HG02885 (cell line): Measurements from ENCODE around the gene ZNF536.
"Not testable (repeated sequence)": the region's sequence is repeated elsewhere in the genome, so short reads cannot be mapped to it uniquely, and the experiment has no call there.

ENCODE experiments used
- ATAC-seq: cut with Tn5 transposase; IDR thresholded peaks from one replicate; pipeline ENCODE4 v1.9.1; 2021; ENCODE audit warnings: mild to moderate bottlenecking; ENCODE audit not compliant: unreplicated experiment, poor library complexity

The ZNF536 gene

GRCh38 chr19:30340771-30341561 is 31.2 kb upstream of the ZNF536 start:
- ATAC-seq = no peak

- ATAC-seq = no peak
These were observed 30.5 kb upstream of the ZNF536 start for GRCh38 chr19:30341611-30342201.

GRCh38 chr19:30342901-30343300 is 29.3 kb upstream of the ZNF536 start:
- no peak for ATAC-seq

GRCh38 chr19:30344446-30345425 is 27.4 kb upstream of the ZNF536 start:
- no peak for ATAC-seq

- no peak for ATAC-seq
These were observed 26.5 kb upstream of the ZNF536 start for GRCh38 chr19:30345686-30346085.

- ATAC-seq = not testable (repeated sequence)
These were observed 25.7 kb upstream of the ZNF536 start for GRCh38 chr19:30346468-30346867.

GRCh38 chr19:30349131-30349730 is 23.0 kb upstream of the ZNF536 start:
- no peak for ATAC-seq

- no peak for ATAC-seq
These were observed 21.2 kb upstream of the ZNF536 start for GRCh38 chr19:30350692-30351663.

- no peak for ATAC-seq
These were observed 20.4 kb upstream of the ZNF536 start for GRCh38 chr19:30351774-30352173.

GRCh38 chr19:30353394-30353945 is 18.7 kb upstream of the ZNF536 start:
- no peak for ATAC-seq

- ATAC-seq = no peak
These were observed 16.6 kb upstream of the ZNF536 start for GRCh38 chr19:30355586-30355985.

- ATAC-seq = no peak
These were observed 15.1 kb upstream of the ZNF536 start for GRCh38 chr19:30356951-30357579.

- ATAC-seq = no peak
These were observed 14.6 kb upstream of the ZNF536 start for GRCh38 chr19:30357580-30357954.

GRCh38 chr19:30358319-30358718 is 13.9 kb upstream of the ZNF536 start:
- ATAC-seq = no peak

- no peak for ATAC-seq
These were observed 13.2 kb upstream of the ZNF536 start for GRCh38 chr19:30358821-30359580.

GRCh38 chr19:30359936-30360335 is 12.2 kb upstream of the ZNF536 start:
- no peak for ATAC-seq

- no peak for ATAC-seq
These were observed 11.6 kb upstream of the ZNF536 start for GRCh38 chr19:30360376-30361106.
